Heart right ventricle (tissue), 16 donors: ENCODE data around the gene CHRNG. TPM values are rescaled to one million over a fixed set of nuclear protein-coding genes. Genes with fewer than 3 reads are reported as not detected.

Experiments
- ATAC-seq, 8 donors: fragments of 200-7000 bp; cut with Tn5 transposase; one replicate each; pipeline ENCODE4 v1.9.1; 2020; ENCODE audit warnings: mild to moderate bottlenecking in 8 of 8, moderate library complexity in 8 of 8, moderate number of reproducible peaks in 1 of 8
- DNase-seq, 2 donors: peaks; one replicate each; pipeline ENCODE4 v3.0.0-alpha.2; 2020
- H3K27ac ChIP-seq, 10 donors: fragments of 200-600 bp; sonication (generic) in 2 of 10; one replicate each; pipeline versions ENCODE4 v1.5.0 to v1.8.0; 2020 to 2022; ENCODE audit warnings: mild to moderate bottlenecking in 3 of 10
- H3K27me3 ChIP-seq, 7 donors: fragments of 200-600 bp; one replicate each; pipeline ENCODE4 v1.8.0; 2021 to 2022; ENCODE audit warnings: mild to moderate bottlenecking in 2 of 7
- H3K36me3 ChIP-seq, 9 donors: fragments of 200-600 bp; sonication (generic) in 1 of 9; one replicate each; pipeline versions ENCODE4 v1.5.0 to v1.8.0; 2020 to 2022; ENCODE audit warnings: mild to moderate bottlenecking in 2 of 9
- H3K4me1 ChIP-seq, 9 donors: fragments of 200-600 bp; sonication (generic) in 1 of 9; one replicate each; pipeline versions ENCODE4 v1.5.0 to v1.8.0; 2020 to 2022; ENCODE audit warnings: mild to moderate bottlenecking in 4 of 9
- H3K4me3 ChIP-seq, 10 donors: fragments of 200-600 bp; sonication (generic) in 2 of 10; one replicate each; pipeline versions ENCODE4 v1.5.0 to v1.8.0; 2020 to 2022; ENCODE audit warnings: mild to moderate bottlenecking in 7 of 10, moderate library complexity in 2 of 10
- H3K9me3 ChIP-seq, 11 donors: fragments of 200-600 bp in 10 of 11; sonication (generic) in 2 of 11; one replicate each; pipeline versions ENCODE4 v1.5.0 to v1.8.0; 2013 to 2022; ENCODE audit warnings: mild to moderate bottlenecking in 2 of 11, control low read depth in 1 of 11, moderate library complexity in 1 of 11
- CTCF ChIP-seq, 9 donors: fragments of 200-600 bp; sonication (generic) in 2 of 9; IDR thresholded peaks; one replicate each; pipeline versions ENCODE4 v1.5.0 to v1.8.0; 2021 to 2022; ENCODE audit warnings: antibody characterized with exemption in 9 of 9, mild to moderate bottlenecking in 5 of 9, moderate library complexity in 1 of 9
- WGBS, 2 donors: extraction: QIAGEN DNeasy Blood & Tissue Kit; methylation state at CpG; one replicate each; pipeline ENCODE4 v1.1.7; 2013; ENCODE audit warnings: inconsistent platforms in 1 of 2; 5-methylcytosine and 5-hydroxymethylcytosine counted together
- intact Hi-C, 10 donors: fragments of 100-400 bp; cut with DNase I; formaldehyde crosslinking; loops; one replicate each; pipeline versions ENCODE4 v1.11.1 to v1.14.2; 2022
- polyA plus RNA-seq, 2 donors: library from polyadenylated mRNA; stranded (reverse); fragments of 200-250 nt; gene quantifications; one replicate each; pipeline ENCODE4 v1.2.3, GENCODE V29; 2013
- total RNA-seq, 10 donors: library from RNA; stranded (reverse); fragmentation: NEBNext Ultra II Directional in 3 of 10; extraction: Animal tissue kit (Norgen Biotek cat#: 25700) in 3 of 10; gene quantifications; one replicate each; pipeline versions ENCODE4 v1.2.1 to v1.2.4, GENCODE V29; 2021 to 2023
- donor health status: Arrhythmogenic right ventricular cardiomyopathy.
- donor health status: ischemic (EF 13 %, LVEDD 7.1; RV severe dilation, severe dysfunction).
- donor health status: healthy with polysubstance abuse.
- donor health status: DM: no; HTN: yes; CAD: no.
- donor health status: DM: no; HTN: no; CAD: no.
- donor health status: ischemic (EF 25% LVEDD 6.9; RV normal size, moderate dysfunction).
- donor health status: ischemic (EF 25% LVEDD 5.7; RV mildly dilated, moderate dysfunction).
- donor health status: healthy.
- donor health status: DM: yes; HTN: yes; CAD: no.
- donor health status: Ischemic cardiomyopathy.
- donor health status: ischemic (EF 35%, LVEDD 5.7; RV mildly dilated, moderate dysfunction).
- donor health status: nonischemic (EF 11% LVEDD 7.7; RV severe dilation, severe dysfunction).
- donor health status: DM: yes; HTN: yes; CAD: no.
- donor health status: PGD.
- donor health status: ischemic (EF 29% LVEDD 5.4; RV normal size, mild dysfunction).
- donor health status: nonischemic (EF 23%, LVEDD 6.1; RV moderate dilation, normal function).

The CHRNG gene
- total and polyA plus RNA-seq, 12 donors = not detected

- H3K4me3 ChIP-seq = peak overlapping the region; percentile 68 to 98 (median 92)
- H3K9me3 ChIP-seq = peaks cover 0 to 16% (median 9%) of the 10 kb centered on the region in 11 donors
- peaks cover 0 to 34% (median 3%) of the 10 kb centered on the region in 9 donors for H3K36me3 ChIP-seq
- peaks cover 6 to 62% (median 25%) of the 10 kb centered on the region in 9 donors for H3K4me1 ChIP-seq
- 39 to 43% methylated on average over 21 of the region's 21 CpGs for WGBS, 2 donors
- ATAC-seq = no peak
- H3K27ac ChIP-seq = peak overlapping the region; percentile 74 to 100 (median 98)
- no peak for TF ChIP-seq CTCF (IDR thresholded peaks at IDR 0.05)
- H3K27me3 ChIP-seq = no peaks in the 10 kb centered on the region
- DNase-seq = no peak
- intact Hi-C loops = no loop called here
These were observed 10.3 kb downstream of the CHRNG start for GRCh38 chr2:232549655-232550353.

GRCh38 chr2:232550354-232551249 is 11.1 kb downstream of the CHRNG start, which contains the start of the genes EIF4E2 and TIGD1:
TSS of gene EIF4E2 (plus strand) at chr2:232550689. CDS start at chr2:232550725, 36 bp downstream.
TSS of gene TIGD1 (minus strand) at chr2:232550557. CDS start at chr2:232549882, 675 bp downstream.
- TF ChIP-seq CTCF (IDR thresholded peaks at IDR 0.05) = peak in 8 of 9 donors; percentile 10 to 49 (median 32)
- Histone ChIP-seq H3K27ac (peak within 1 kb of the TSS; percentile 74 to 100 (median 98)), H3K4me1 (peaks cover 6 to 63% (median 25%) of the 10 kb centered on the region in 9 donors), H3K36me3 (peaks cover 0 to 41% (median 3%) of the 10 kb centered on the region in 9 donors), H3K27me3 (no peaks in the 10 kb centered on the region), H3K9me3 (peaks cover 0 to 16% (median 9%) of the 10 kb centered on the region in 11 donors), H3K4me3 (peak within 1 kb of the TSS; percentile 68 to 98 (median 92))
- DNase-seq = peak; percentile 94
- ATAC-seq = peak; percentile 98 to 99 (median 98)
- 0% methylated on average over 81 of the region's 81 CpGs for WGBS, 2 donors
- intact Hi-C loops = no loop called here

GRCh38 chr2:232551250-232551638 is 11.8 kb downstream of the CHRNG start:
- intact Hi-C loops = no loop called here
- WGBS, 2 donors = 12 to 15% methylated on average over 7 of the region's 7 CpGs
- no peak for TF ChIP-seq CTCF (IDR thresholded peaks at IDR 0.05)
- ATAC-seq (no peak), DNase-seq (no peak)
- Histone ChIP-seq H3K36me3 (peaks cover 0 to 46% (median 3%) of the 10 kb centered on the region in 9 donors), H3K4me3 (peak overlapping the region; percentile 68 to 98 (median 92)), H3K27me3 (no peaks in the 10 kb centered on the region), H3K4me1 (peaks cover 6 to 63% (median 25%) of the 10 kb centered on the region in 9 donors), H3K27ac (peak overlapping the region in 8 of 10 donors; percentile 96 to 100 (median 98)), H3K9me3 (peaks cover 0 to 16% (median 9%) of the 10 kb centered on the region in 11 donors)

- Histone ChIP-seq H3K36me3 (peaks cover 0 to 50% (median 7%) of the 10 kb centered on the region in 9 donors), H3K4me1 (peaks cover 6 to 57% (median 25%) of the 10 kb centered on the region in 9 donors), H3K27ac (peak overlapping the region in 1 of 10 donors; percentile 100), H3K9me3 (peaks cover 0 to 16% (median 9%) of the 10 kb centered on the region in 11 donors), H3K4me3 (peak overlapping the region in 9 of 10 donors; percentile 68 to 98 (median 92)), H3K27me3 (no peaks in the 10 kb centered on the region)
- TF ChIP-seq CTCF (IDR thresholded peaks at IDR 0.05) = no peak
- DNase-seq (no peak), ATAC-seq (no peak)
- 96 to 97% methylated on average over 4 of the region's 4 CpGs for WGBS, 2 donors
- intact Hi-C loops = no loop called here
These were observed 12.3 kb downstream of the CHRNG start for GRCh38 chr2:232551776-232552175.
